Tongue (tissue), 2 donors: ENCODE measurements around the gene RASL11B. TPM values are rescaled to one million over a fixed set of nuclear protein-coding genes. Genes with fewer than 3 reads are reported as not detected.
"Not testable (repeated sequence)": the region's sequence is repeated elsewhere in the genome, so short reads cannot be mapped to it uniquely, and the experiment has no call there.

Source experiments
- DNase-seq: peaks from one replicate; pipeline ENCODE4 v3.0.0-alpha.2; 2015
- total RNA-seq: library from RNA; depleted of rRNA; stranded (reverse); fragments of >200 nt; gene quantifications from one replicate; pipeline ENCODE4 v1.2.3, GENCODE V29; 2014

The RASL11B gene, protein sequence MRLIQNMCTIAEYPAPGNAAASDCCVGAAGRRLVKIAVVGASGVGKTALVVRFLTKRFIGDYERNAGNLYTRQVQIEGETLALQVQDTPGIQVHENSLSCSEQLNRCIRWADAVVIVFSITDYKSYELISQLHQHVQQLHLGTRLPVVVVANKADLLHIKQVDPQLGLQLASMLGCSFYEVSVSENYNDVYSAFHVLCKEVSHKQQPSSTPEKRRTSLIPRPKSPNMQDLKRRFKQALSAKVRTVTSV
- 2.1 TPM for total RNA-seq

- DNase-seq: peak; percentile 92
Measured at GRCh38 chr4:52861879-52862616, at the start of gene RASL11B. RASL11B (plus strand) TSS chr4:52862317; CDS start chr4:52862508, 191 bp downstream.

DNA sequence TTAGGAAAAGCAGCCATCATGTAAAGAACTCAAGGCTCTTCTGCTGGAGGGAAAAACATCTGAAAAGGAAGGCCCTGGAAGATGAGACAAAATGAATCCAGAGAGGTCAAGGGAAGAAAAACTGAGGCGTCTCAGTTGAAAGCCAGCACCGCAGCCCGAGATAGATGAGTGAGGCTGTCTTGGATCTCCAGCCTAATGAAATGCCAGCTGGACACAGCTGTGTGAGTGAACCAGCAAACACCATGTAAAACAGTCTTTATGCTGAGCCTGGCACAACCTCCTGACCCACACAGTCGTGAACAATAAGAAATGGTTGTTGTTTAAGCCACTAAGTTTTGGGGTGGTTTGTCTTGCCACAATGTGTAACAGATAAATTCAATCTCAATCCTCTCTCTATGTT, 48.6 kb upstream of the RASL11B start:
- DNase-seq: peak; percentile 79

- DNase-seq: no peak
Measured at GRCh38 chr4:52822583-52822971, 39.5 kb upstream of the RASL11B start.

GRCh38 chr4:52822972-52823701, 39.0 kb upstream of the RASL11B start:
- no peak for DNase-seq

GRCh38 chr4:52823702-52824092, 38.4 kb upstream of the RASL11B start:
- no peak for DNase-seq

GRCh38 chr4:52824270-52824602, 37.9 kb upstream of the RASL11B start:
- DNase-seq: no peak

GRCh38 chr4:52824603-52825459, 37.3 kb upstream of the RASL11B start:
- DNase-seq: peak; percentile 91

DNA sequence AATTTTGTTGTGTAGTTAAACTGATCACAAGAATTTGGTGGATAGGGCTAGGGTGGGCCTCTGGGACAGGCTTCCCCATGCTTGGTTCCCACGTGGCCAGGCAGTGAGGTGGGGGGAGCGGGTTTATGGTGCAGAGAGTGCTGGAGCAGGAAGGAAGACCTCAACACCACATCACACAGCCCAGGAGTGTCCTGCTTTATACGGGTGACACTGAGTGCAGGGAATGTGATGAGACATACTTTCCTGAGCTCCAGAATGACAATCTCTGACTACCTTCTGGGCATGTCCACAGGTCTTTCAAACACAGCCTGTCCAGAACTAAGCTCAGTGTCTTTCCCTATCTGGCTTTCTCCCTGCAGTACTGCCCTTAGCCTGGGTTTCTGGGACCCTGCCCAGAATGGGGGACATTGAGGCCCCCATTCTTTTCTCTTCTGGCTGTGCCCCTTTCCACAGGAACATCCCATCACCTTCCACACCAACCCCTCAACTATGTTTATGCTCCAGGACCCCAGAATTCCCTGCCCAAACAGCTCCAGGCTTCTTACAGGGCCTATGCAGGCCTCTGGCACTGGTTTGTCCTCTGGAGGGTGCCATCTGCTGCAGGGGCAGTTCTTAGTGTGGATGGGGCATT, 36.5 kb upstream of the RASL11B start:
- DNase-seq: no peak

GRCh38 chr4:52833941-52834525, 28.1 kb upstream of the RASL11B start:
- DNase-seq: no peak

DNA sequence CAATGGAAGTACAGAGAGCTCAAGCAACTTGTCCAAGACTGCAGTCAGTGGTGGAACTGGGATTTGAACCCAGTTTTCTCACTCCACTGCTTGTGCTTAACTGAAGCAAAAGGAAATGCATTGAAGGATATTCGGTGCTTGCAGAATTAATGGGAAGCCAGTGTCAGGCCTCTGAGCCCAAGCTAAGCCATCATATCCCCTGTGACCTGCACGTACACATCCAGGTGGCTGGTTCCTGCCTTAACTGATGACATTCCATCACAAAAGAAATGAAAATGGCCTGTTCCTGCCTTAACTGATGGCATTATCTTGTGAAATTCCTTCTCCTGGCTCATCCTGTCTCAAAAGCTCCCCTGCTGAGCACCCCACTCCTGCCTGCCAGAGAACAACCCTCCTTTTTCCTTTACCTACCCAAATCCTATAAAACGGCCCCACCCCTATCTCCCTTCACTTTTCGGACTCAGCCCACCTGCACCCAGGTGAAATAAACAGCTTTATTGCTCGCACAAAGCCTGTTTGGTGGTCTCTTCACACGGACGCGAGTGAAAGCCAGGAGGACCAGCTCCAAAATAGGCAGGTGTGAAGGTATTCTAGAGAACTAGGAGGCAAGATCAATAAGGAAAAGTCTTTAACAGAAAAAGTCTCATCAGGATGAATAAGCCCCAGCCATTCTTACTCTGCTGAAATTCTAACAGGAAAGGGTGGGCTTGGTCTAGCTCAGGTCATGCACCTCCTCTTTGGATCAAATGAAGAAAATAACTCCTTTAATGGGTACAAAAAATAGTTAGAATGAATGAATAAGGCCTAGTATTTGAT, 27.3 kb upstream of the RASL11B start:
- DNase-seq: not testable (repeated sequence)

- no peak for DNase-seq
Measured at GRCh38 chr4:52836120-52836519, 26.0 kb upstream of the RASL11B start.

DNA sequence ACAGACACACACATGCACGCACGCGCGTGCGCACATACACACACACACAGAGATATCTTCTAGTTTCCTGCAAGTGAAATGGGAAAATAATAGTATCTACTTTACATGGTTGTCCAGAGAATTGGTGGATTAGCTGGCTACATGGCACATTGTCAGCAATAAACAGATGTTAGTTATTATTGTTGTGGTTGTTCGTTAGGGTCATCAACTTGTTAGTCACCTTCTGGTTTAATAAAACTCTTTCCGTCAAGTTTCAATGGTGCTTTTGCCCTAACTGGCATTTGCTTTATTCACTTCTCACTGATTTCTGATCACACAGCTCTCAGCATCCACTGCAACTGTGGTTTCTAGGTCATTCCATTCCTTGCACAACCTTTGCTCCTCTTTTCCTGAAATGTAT, 25.4 kb upstream of the RASL11B start:
- DNase-seq: no peak

- DNase-seq: no peak
Measured at GRCh38 chr4:52837716-52838558, 24.2 kb upstream of the RASL11B start.

GRCh38 chr4:52838729-52839586, 23.2 kb upstream of the RASL11B start:
- peak; percentile 68 for DNase-seq

DNA sequence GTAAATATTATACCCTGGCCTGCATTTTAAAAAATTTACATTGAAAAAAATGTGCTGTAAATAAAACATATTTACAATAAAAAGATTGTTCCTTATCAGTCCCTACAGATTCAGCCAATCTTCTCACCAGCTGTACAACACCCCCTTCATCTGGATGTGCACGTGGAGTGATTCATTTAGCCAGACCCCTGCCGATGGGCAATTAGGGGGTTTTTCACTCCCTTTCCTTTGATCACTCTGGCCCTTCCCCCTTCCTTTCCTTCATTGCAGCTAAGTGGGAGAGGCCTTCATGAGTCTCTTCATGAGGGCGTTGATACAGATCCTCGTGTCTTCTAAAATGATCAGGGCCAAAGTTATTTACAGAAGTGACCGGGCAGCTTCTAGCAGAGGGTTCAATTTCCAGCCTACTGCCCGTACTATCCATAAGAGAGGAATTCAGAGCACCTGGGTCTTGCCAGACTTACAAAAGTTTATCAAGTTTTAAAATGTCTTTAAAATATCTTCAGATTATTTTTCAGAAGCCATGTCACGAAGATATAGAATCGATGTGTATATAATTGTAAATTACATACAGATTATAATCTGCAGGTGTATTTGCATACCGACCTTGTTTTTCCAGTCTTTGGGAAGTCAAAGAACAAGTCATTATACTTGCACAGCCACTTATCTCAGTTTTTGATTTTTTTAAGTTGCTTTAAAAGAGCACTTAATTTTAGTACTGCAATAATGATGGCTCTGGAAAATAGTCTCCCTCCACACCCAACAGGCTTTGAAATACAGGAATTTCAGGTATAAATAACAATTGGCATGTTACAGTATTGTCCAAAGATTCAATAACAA, 21.4 kb upstream of the RASL11B start:
- DNase-seq: no peak

GRCh38 chr4:52841682-52842456, 20.2 kb upstream of the RASL11B start:
- peak; percentile 55 for DNase-seq

GRCh38 chr4:52842792-52843191, 19.3 kb upstream of the RASL11B start:
- DNase-seq: no peak
